Measurements from ENCODE around the gene COPS2. TPM values are rescaled to one million over a fixed set of nuclear protein-coding genes. Genes with fewer than 3 reads are reported as not detected.

COPS2 gene
- 68.2 and 69.1 TPM in 2 replicates for total RNA-seq
- long read RNA-seq, full-length matches to known transcripts, result 359 of 383 reads
- long read RNA-seq, partial matches to known transcripts, result 11 of 383 reads
- long read RNA-seq, other reads (novel, unspliced or antisense), result 13 of 383 reads

GRCh38 chr15:49155110-49155833 lies at the start of gene COPS2:
COPS2 (minus strand) TSS chr15:49155599; CDS start chr15:49155578, 21 bp downstream.
- H3K9me3 Mint-ChIP-seq (ENCODE audit: unreplicated experiment), result no peaks in the 10 kb centered on the region
- no peak for TF ChIP-seq CTCF (IDR thresholded peaks at IDR 0.05)
- H3K27ac Mint-ChIP-seq (ENCODE audit: unreplicated experiment), result peak within 1 kb of the TSS; percentile 98
- H3K36me3 Mint-ChIP-seq (ENCODE audit: unreplicated experiment), result peaks cover 2% of the 10 kb centered on the region
- peak within 1 kb of the TSS; percentile 99 for H3K4me3 Mint-ChIP-seq (ENCODE audit: unreplicated experiment)
- peak; percentile 97 for DNase-seq (ENCODE audit: extremely low spot score, unreplicated experiment)
- H3K27me3 Mint-ChIP-seq (ENCODE audit: unreplicated experiment), result no peaks in the 10 kb centered on the region
- H3K4me1 Mint-ChIP-seq (ENCODE audit: unreplicated experiment), result peaks cover 42% of the 10 kb centered on the region

GRCh38 chr15:49200347-49200746 lies 44.9 kb upstream of the COPS2 start:
- Mint-ChIP-seq H3K27ac (ENCODE audit: unreplicated experiment) (no peak overlapping the region), H3K9me3 (ENCODE audit: unreplicated experiment) (peaks cover 7% of the 10 kb centered on the region), H3K27me3 (ENCODE audit: unreplicated experiment) (no peaks in the 10 kb centered on the region), H3K36me3 (ENCODE audit: unreplicated experiment) (peaks cover 31% of the 10 kb centered on the region), H3K4me1 (ENCODE audit: unreplicated experiment) (peaks cover 10% of the 10 kb centered on the region), H3K4me3 (ENCODE audit: unreplicated experiment) (no peak overlapping the region)
- no peak for TF ChIP-seq CTCF (IDR thresholded peaks at IDR 0.05)
- DNase-seq (ENCODE audit: extremely low spot score, unreplicated experiment), result no peak

GRCh38 chr15:49199666-49200065 lies 44.3 kb upstream of the COPS2 start:
- Mint-ChIP-seq H3K4me1 (ENCODE audit: unreplicated experiment) (peaks cover 10% of the 10 kb centered on the region), H3K4me3 (ENCODE audit: unreplicated experiment) (no peak overlapping the region), H3K27me3 (ENCODE audit: unreplicated experiment) (no peaks in the 10 kb centered on the region), H3K27ac (ENCODE audit: unreplicated experiment) (no peak overlapping the region), H3K9me3 (ENCODE audit: unreplicated experiment) (no peaks in the 10 kb centered on the region), H3K36me3 (ENCODE audit: unreplicated experiment) (peaks cover 24% of the 10 kb centered on the region)
- TF ChIP-seq CTCF (IDR thresholded peaks at IDR 0.05), result no peak
- DNase-seq (ENCODE audit: extremely low spot score, unreplicated experiment), result no peak

- Mint-ChIP-seq H3K27me3 (ENCODE audit: unreplicated experiment) (no peaks in the 10 kb centered on the region), H3K36me3 (ENCODE audit: unreplicated experiment) (peaks cover 8% of the 10 kb centered on the region), H3K4me1 (ENCODE audit: unreplicated experiment) (peaks cover 10% of the 10 kb centered on the region), H3K27ac (ENCODE audit: unreplicated experiment) (no peak overlapping the region), H3K9me3 (ENCODE audit: unreplicated experiment) (no peaks in the 10 kb centered on the region), H3K4me3 (ENCODE audit: unreplicated experiment) (no peak overlapping the region)
- DNase-seq (ENCODE audit: extremely low spot score, unreplicated experiment), result no peak
- no peak for TF ChIP-seq CTCF (IDR thresholded peaks at IDR 0.05)
Measured at GRCh38 chr15:49196856-49197255, 41.5 kb upstream of the COPS2 start.

- Mint-ChIP-seq H3K27me3 (ENCODE audit: unreplicated experiment) (no peaks in the 10 kb centered on the region), H3K4me3 (ENCODE audit: unreplicated experiment) (no peak overlapping the region), H3K4me1 (ENCODE audit: unreplicated experiment) (peaks cover 4% of the 10 kb centered on the region), H3K27ac (ENCODE audit: unreplicated experiment) (no peak overlapping the region), H3K9me3 (ENCODE audit: unreplicated experiment) (no peaks in the 10 kb centered on the region), H3K36me3 (ENCODE audit: unreplicated experiment) (peaks cover 4% of the 10 kb centered on the region)
- no peak for TF ChIP-seq CTCF (IDR thresholded peaks at IDR 0.05)
- no peak for DNase-seq (ENCODE audit: extremely low spot score, unreplicated experiment)
Measured at GRCh38 chr15:49191892-49192291, 36.5 kb upstream of the COPS2 start.

All from osteocyte (in vitro differentiated cells).